ENCODE results near the gene ZNF280D.

The ZNF280D gene

GRCh38 chr15:56628893-56629532, 104.3 kb downstream of the ZNF280D start:
- no peak for DNase-seq

GRCh38 chr15:56619887-56620286, 113.4 kb downstream of the ZNF280D start:
- DNase-seq = no peak

- no peak for DNase-seq
Observed at GRCh38 chr15:56617628-56618027, 115.7 kb downstream of the ZNF280D start.

GRCh38 chr15:56616551-56616950, 116.8 kb downstream of the ZNF280D start:
- no peak for DNase-seq

GRCh38 chr15:56613811-56614210, 119.5 kb downstream of the ZNF280D start:
- no peak for DNase-seq

GRCh38 chr15:56608993-56609392, 124.3 kb downstream of the ZNF280D start:
- no peak for DNase-seq

- DNase-seq = no peak
Observed at GRCh38 chr15:56608140-56608778, 125.0 kb downstream of the ZNF280D start.

- no peak for DNase-seq
Observed at GRCh38 chr15:56602253-56602652, 131.1 kb downstream of the ZNF280D start.

- no peak for DNase-seq
Observed at GRCh38 chr15:56600380-56600779, 132.9 kb downstream of the ZNF280D start.

- no peak for DNase-seq
Observed at GRCh38 chr15:56598991-56599390, 134.3 kb downstream of the ZNF280D start.

GRCh38 chr15:56587686-56588085, 145.6 kb downstream of the ZNF280D start:
- no peak for DNase-seq

GRCh38 chr15:56586206-56586605, 147.1 kb downstream of the ZNF280D start:
- no peak for DNase-seq

GRCh38 chr15:56582785-56583184, 150.5 kb downstream of the ZNF280D start:
- no peak for DNase-seq

All from activated T-cell treated with anti-CD3 and anti-CD28 coated beads for 4 hours (primary cell).